HEK293 (cell line): Measurements from ENCODE around the gene SNRPA1.
A peak's percentile ranks its signal among the peaks of the same experiment; 100 is the strongest.

Experiments used
- GLIS1 ChIP-seq: fragments of 450-650 bp; formaldehyde crosslinking; IDR thresholded peaks from 2 replicates; pipeline ENCODE4 v1.5.1; 2016; ENCODE audit warnings: missing biosample characterization, missing genetic modification characterization
- HIC1 ChIP-seq: fragments of 450-650 bp; formaldehyde crosslinking; IDR thresholded peaks from 2 replicates; pipeline ENCODE4 v1.5.1; 2016; ENCODE audit warnings: missing biosample characterization, missing genetic modification characterization
- HOXA7 ChIP-seq: sonication (generic); formaldehyde crosslinking; IDR thresholded peaks from 2 replicates; pipeline ENCODE4 v1.8.1; 2022; ENCODE audit warnings: missing genetic modification reagents, borderline replicate concordance
- IKZF3 ChIP-seq: fragments of 450-650 bp; IDR thresholded peaks from 2 replicates; pipeline ENCODE4 v1.5.0; 2018; ENCODE audit warnings: missing biosample characterization, mild to moderate bottlenecking, missing genetic modification characterization, moderate library complexity
- KLF10 ChIP-seq: fragments of 450-650 bp; IDR thresholded peaks from 2 replicates; pipeline ENCODE4 v1.5.1; 2018; ENCODE audit warnings: missing biosample characterization, mild to moderate bottlenecking, missing genetic modification characterization
- PATZ1 ChIP-seq: fragments of 450-650 bp; formaldehyde crosslinking; IDR thresholded peaks from 2 replicates; pipeline ENCODE4 v1.5.1; 2016; ENCODE audit warnings: missing biosample characterization, missing genetic modification characterization
- PRDM6 ChIP-seq: fragments of 450-650 bp; formaldehyde crosslinking; IDR thresholded peaks from 2 replicates; pipeline ENCODE4 v1.5.1; 2017; ENCODE audit warnings: missing biosample characterization, missing genetic modification characterization
- SCRT2 ChIP-seq: fragments of 450-650 bp; formaldehyde crosslinking; IDR thresholded peaks from 2 replicates; pipeline ENCODE4 v1.5.1; 2016; ENCODE audit warnings: missing biosample characterization, missing genetic modification characterization
- SETDB1 ChIP-seq: IDR thresholded peaks from one replicate; pipeline ENCODE4 v1.6.1; 2017; ENCODE audit warnings: mild to moderate bottlenecking, low read length, moderate library complexity, mixed read lengths; ENCODE audit not compliant: insufficient read length
- SP2 ChIP-seq: fragments of 450-650 bp; formaldehyde crosslinking; IDR thresholded peaks from 2 replicates; pipeline ENCODE4 v1.5.1; 2016; ENCODE audit warnings: missing biosample characterization, missing genetic modification characterization
- TRIM28 ChIP-seq: IDR thresholded peaks from 2 replicates; pipeline ENCODE4 v1.6.1; 2011; ENCODE audit warnings: low read length, control low read depth, borderline replicate concordance
- ZBTB26 ChIP-seq: fragments of 450-650 bp; formaldehyde crosslinking; optimal IDR thresholded peaks from 2 replicates; pipeline ENCODE3; 2016; ENCODE audit warnings: missing biosample characterization, mild to moderate bottlenecking, missing genetic modification characterization
- ZBTB6 ChIP-seq: fragments of 450-650 bp; formaldehyde crosslinking; IDR thresholded peaks from 2 replicates; pipeline ENCODE4 v1.5.1; 2017; ENCODE audit warnings: missing biosample characterization, missing genetic modification characterization
- ZBTB8A ChIP-seq: fragments of 450-650 bp; formaldehyde crosslinking; IDR thresholded peaks from 2 replicates; pipeline ENCODE4 v1.5.1; 2016; ENCODE audit warnings: missing biosample characterization, missing genetic modification characterization
- ZFHX2 ChIP-seq: fragments of 450-650 bp; formaldehyde crosslinking; conservative IDR thresholded peaks from 2 replicates; pipeline ENCODE4 v1.5.1; 2016; ENCODE audit warnings: missing biosample characterization, missing genetic modification characterization
- ZIC2 ChIP-seq: fragments of 450-650 bp; formaldehyde crosslinking; IDR thresholded peaks from 2 replicates; pipeline ENCODE4 v1.5.1; 2016; ENCODE audit warnings: missing biosample characterization, missing genetic modification characterization
- ZNF10 ChIP-seq: fragments of 450-650 bp; formaldehyde crosslinking; IDR thresholded peaks from 2 replicates; pipeline ENCODE4 v1.5.1; 2017; ENCODE audit warnings: missing biosample characterization, missing genetic modification characterization
- ZNF155 ChIP-seq: fragments of 450-650 bp; formaldehyde crosslinking; IDR thresholded peaks from 2 replicates; pipeline ENCODE4 v1.5.1; 2016; ENCODE audit warnings: missing biosample characterization, missing genetic modification characterization
- ZNF184 ChIP-seq: fragments of 450-650 bp; IDR thresholded peaks from 2 replicates; pipeline ENCODE4 v1.5.1; 2018; ENCODE audit warnings: missing biosample characterization, mild to moderate bottlenecking, missing genetic modification characterization
- ZNF366 ChIP-seq: fragments of 450-650 bp; formaldehyde crosslinking; conservative IDR thresholded peaks from 2 replicates; pipeline ENCODE4 v1.5.1; 2016; ENCODE audit warnings: missing biosample characterization, missing genetic modification characterization
- ZNF398 ChIP-seq: fragments of 450-650 bp; formaldehyde crosslinking; IDR thresholded peaks from 2 replicates; pipeline ENCODE4 v1.5.1; 2017; ENCODE audit warnings: missing biosample characterization, missing genetic modification characterization
- ZNF426 ChIP-seq: fragments of 450-650 bp; formaldehyde crosslinking; IDR thresholded peaks from 2 replicates; pipeline ENCODE4 v1.5.1; 2017; ENCODE audit warnings: missing biosample characterization, missing genetic modification characterization, mild to moderate bottlenecking, inconsistent platforms, moderate library complexity
- ZNF501 ChIP-seq: fragments of 450-650 bp; formaldehyde crosslinking; IDR thresholded peaks from 2 replicates; pipeline ENCODE4 v1.5.1; 2016; ENCODE audit warnings: missing biosample characterization, missing genetic modification characterization
- ZNF561 ChIP-seq: fragments of 450-650 bp; IDR thresholded peaks from 2 replicates; pipeline ENCODE4 v1.5.1; 2018; ENCODE audit warnings: missing biosample characterization, missing genetic modification characterization, borderline replicate concordance
- ZNF571 ChIP-seq: fragments of 450-650 bp; formaldehyde crosslinking; IDR thresholded peaks from 2 replicates; pipeline ENCODE4 v1.5.0; 2017; ENCODE audit warnings: missing biosample characterization, missing genetic modification characterization
- ZNF585B ChIP-seq: fragments of 450-650 bp; formaldehyde crosslinking; IDR thresholded peaks from 2 replicates; pipeline ENCODE4 v1.5.1; 2016; ENCODE audit warnings: missing biosample characterization, missing genetic modification characterization
- ZNF600 ChIP-seq: fragments of 450-650 bp; formaldehyde crosslinking; IDR thresholded peaks from 2 replicates; pipeline ENCODE4 v1.5.1; 2016; ENCODE audit warnings: missing biosample characterization, missing genetic modification characterization
- ZNF670 ChIP-seq: fragments of 450-650 bp; formaldehyde crosslinking; IDR thresholded peaks from 2 replicates; pipeline ENCODE4 v1.5.1; 2016; ENCODE audit warnings: missing biosample characterization, missing genetic modification characterization, low read depth
- ZNF785 ChIP-seq: fragments of 450-650 bp; formaldehyde crosslinking; IDR thresholded peaks from 2 replicates; pipeline ENCODE4 v1.5.1; 2016; ENCODE audit warnings: missing biosample characterization, missing genetic modification characterization
- ZNF792 ChIP-seq: fragments of 450-650 bp; formaldehyde crosslinking; IDR thresholded peaks from 2 replicates; pipeline ENCODE4 v1.5.1; 2016; ENCODE audit warnings: missing biosample characterization, missing genetic modification characterization
- ZNF830 ChIP-seq: fragments of 450-650 bp; IDR thresholded peaks from 2 replicates; pipeline ENCODE4 v1.5.0; 2018; ENCODE audit warnings: missing biosample characterization, missing genetic modification characterization, low read depth, mild to moderate bottlenecking, moderate library complexity
- ZSCAN30 ChIP-seq: fragments of 450-650 bp; IDR thresholded peaks from 2 replicates; pipeline ENCODE4 v1.5.1; 2018; ENCODE audit warnings: missing biosample characterization, mild to moderate bottlenecking, missing genetic modification characterization, moderate library complexity

The SNRPA1 gene

GRCh38 chr15:101295607-101296161 is 636 bp upstream of the SNRPA1 start (continued):
- TF ChIP-seq ZNF398, result no peak
- TF ChIP-seq ZNF184 (tag by site-specific recombination), result no peak
- no peak for TF ChIP-seq GLIS1 (tag by site-specific recombination)
- TF ChIP-seq ZBTB6, result no peak
- TF ChIP-seq PATZ1 (tag by site-specific recombination), result no peak
- TF ChIP-seq ZNF561 (tag by site-specific recombination), result peak; percentile 13; the same call in 1 of the 2 replicates
- TF ChIP-seq ZNF792 (tag by site-specific recombination), result no peak
- TF ChIP-seq ZBTB26 (tag by site-specific recombination), result no peak
- TF ChIP-seq ZNF571 (tag by site-specific recombination), result no peak
- TF ChIP-seq ZNF10 (tag by site-specific recombination), result no peak
- TF ChIP-seq ZSCAN30, result peak; percentile 9; the same call in 1 of the 2 replicates
- TF ChIP-seq TRIM28, result no peak
- no peak for TF ChIP-seq SETDB1
- no peak for TF ChIP-seq HOXA7 (CRISPR knock-in tag)
- no peak for TF ChIP-seq ZNF501 (tag by site-specific recombination)
- TF ChIP-seq SP2 (tag by site-specific recombination), result no peak
- peak; percentile 93 for TF ChIP-seq ZBTB8A (tag by site-specific recombination)
- TF ChIP-seq IKZF3 (tag by site-specific recombination), result peak; percentile 39
- no peak for TF ChIP-seq ZNF830 (tag by site-specific recombination)
- peak; percentile 81 for TF ChIP-seq PRDM6 (tag by site-specific recombination)
- TF ChIP-seq ZNF670, result no peak
- no peak for TF ChIP-seq ZNF585B
- no peak for TF ChIP-seq ZFHX2 (tag by site-specific recombination)
- no peak for TF ChIP-seq ZNF426 (tag by site-specific recombination)
- TF ChIP-seq ZNF600 (tag by site-specific recombination), result peak; percentile 91
- TF ChIP-seq ZNF366 (tag by site-specific recombination), result peak; percentile 72
- TF ChIP-seq ZNF785 (tag by site-specific recombination), result no peak
- no peak for TF ChIP-seq ZIC2
- TF ChIP-seq ZNF155, result no peak
- TF ChIP-seq KLF10 (tag by site-specific recombination), result no peak
- TF ChIP-seq HIC1 (tag by site-specific recombination), result peak; percentile 77; the same call in 1 of the 2 replicates
- no peak for TF ChIP-seq SCRT2 (tag by site-specific recombination)
